SK-N-SH treated with all-trans-retinoic acid at 6 μM for 48 hours (cell line): Measurements from ENCODE around the gene TRIM61.
A peak's percentile ranks its signal among the peaks of the same experiment; 100 is the strongest.
"Not testable (repeated sequence)": the region's sequence is repeated elsewhere in the genome, so short reads cannot be mapped to it uniquely, and the experiment has no call there.

Experiments
- ATAC-seq: fragments of 200-7000 bp; cut with Tn5 transposase; 3 replicates; pipeline ENCODE4 v1.9.1; 2020; ENCODE audit warnings: mild to moderate bottlenecking, moderate library complexity
- ARNTL ChIP-seq: fragments of 450-650 bp; formaldehyde crosslinking; IDR thresholded peaks from 2 replicates; pipeline ENCODE4 v1.5.0; 2020; ENCODE audit warnings: low read depth, mild to moderate bottlenecking, moderate library complexity, borderline replicate concordance
- BACH2 ChIP-seq: fragments of 250-450 bp; sonication (Bioruptor Pico); IDR thresholded peaks from 2 replicates; pipeline ENCODE4 v1.9.0; 2021; ENCODE audit warnings: mild to moderate bottlenecking, borderline replicate concordance
- CREB5 ChIP-seq: fragments of 250-450 bp; sonication (Bioruptor Pico); IDR thresholded peaks from 2 replicates; pipeline ENCODE4 v1.5.1; 2020; ENCODE audit warnings: low read depth, mild to moderate bottlenecking, moderate library complexity
- CSDC2 ChIP-seq: fragments of 250-450 bp; sonication (Bioruptor Pico); IDR thresholded peaks from 2 replicates; pipeline ENCODE4 v1.5.0; 2020; ENCODE audit warnings: mild to moderate bottlenecking, moderate library complexity
- ESRRG ChIP-seq: fragments of 250-450 bp; sonication (Bioruptor Pico); IDR thresholded peaks from 2 replicates; pipeline ENCODE4 v1.6.1; 2021; ENCODE audit warnings: mild to moderate bottlenecking
- ISL1 ChIP-seq: fragments of 250-450 bp; sonication (Bioruptor Pico); IDR thresholded peaks from 2 replicates; pipeline ENCODE4 v2.1.2; 2022; ENCODE audit warnings: mild to moderate bottlenecking, moderate library complexity
- OSR1 ChIP-seq: fragments of 250-450 bp; sonication (Bioruptor Pico); IDR thresholded peaks from 2 replicates; pipeline ENCODE4 v1.8.0; 2022; ENCODE audit warnings: moderate library complexity, mild to moderate bottlenecking, inconsistent platforms
- PATZ1 ChIP-seq: fragments of 250-450 bp; sonication (Bioruptor Pico); IDR thresholded peaks from 2 replicates; pipeline ENCODE4 v1.8.0; 2020; ENCODE audit warnings: mild to moderate bottlenecking, moderate library complexity, borderline replicate concordance
- PPARA ChIP-seq: fragments of 250-450 bp; sonication (Bioruptor Pico); IDR thresholded peaks from 2 replicates; pipeline ENCODE4 v1.5.0; 2020; ENCODE audit warnings: mild to moderate bottlenecking, borderline replicate concordance
- RARB ChIP-seq: fragments of 250-450 bp; sonication (Bioruptor Pico); IDR thresholded peaks from 2 replicates; pipeline ENCODE4 v1.8.0; 2021; ENCODE audit warnings: mild to moderate bottlenecking, moderate library complexity
- SNAI2 ChIP-seq: fragments of 250-450 bp; sonication (Bioruptor Pico); IDR thresholded peaks from 2 replicates; pipeline ENCODE4 v1.5.0; 2020; ENCODE audit warnings: mild to moderate bottlenecking, moderate library complexity
- TCF4 ChIP-seq: fragments of 250-450 bp; sonication (Bioruptor Pico); IDR thresholded peaks from 2 replicates; pipeline ENCODE4 v1.8.0; 2021; ENCODE audit warnings: mild to moderate bottlenecking, moderate library complexity, borderline replicate concordance
- TOX ChIP-seq: fragments of 250-450 bp; sonication (Bioruptor Pico); IDR thresholded peaks from 2 replicates; pipeline ENCODE4 v1.8.0; 2021; ENCODE audit warnings: mild to moderate bottlenecking, moderate library complexity, borderline replicate concordance
- ZC3H10 ChIP-seq: fragments of 250-450 bp; sonication (Bioruptor Pico); IDR thresholded peaks from 2 replicates; pipeline ENCODE4 v1.5.1; 2021; ENCODE audit warnings: mild to moderate bottlenecking, moderate library complexity
- ZFP3 ChIP-seq: fragments of 250-450 bp; sonication (Bioruptor Pico); IDR thresholded peaks from 2 replicates; pipeline ENCODE4 v1.5.0; 2020; ENCODE audit warnings: mild to moderate bottlenecking, moderate library complexity
- ZFP30 ChIP-seq: fragments of 450-650 bp; formaldehyde crosslinking; IDR thresholded peaks from 2 replicates; pipeline ENCODE4 v1.5.0; 2022; ENCODE audit warnings: mild to moderate bottlenecking, moderate library complexity
- ZNF565 ChIP-seq: fragments of 450-650 bp; formaldehyde crosslinking; conservative IDR thresholded peaks from 2 replicates; pipeline ENCODE4 v1.5.0; 2020; ENCODE audit warnings: low read depth, mild to moderate bottlenecking, moderate library complexity
- ZNF70 ChIP-seq: fragments of 450-650 bp; formaldehyde crosslinking; IDR thresholded peaks from 2 replicates; pipeline ENCODE4 v1.5.0; 2020; ENCODE audit warnings: mild to moderate bottlenecking, moderate library complexity
- ZNF8 ChIP-seq: fragments of 450-650 bp; formaldehyde crosslinking; IDR thresholded peaks from 2 replicates; pipeline ENCODE4 v1.5.0; 2020; ENCODE audit warnings: mild to moderate bottlenecking, moderate library complexity
- TF ChIP-seq, protein P1 (sequence below): fragments of 250-450 bp; sonication (Bioruptor Pico); IDR thresholded peaks from 2 replicates; pipeline ENCODE4 v1.8.0; 2021; ENCODE audit warnings: low read depth, mild to moderate bottlenecking, moderate library complexity, borderline replicate concordance
- TF ChIP-seq, protein P2 (sequence below): fragments of 250-450 bp; sonication (Bioruptor Pico); IDR thresholded peaks from 2 replicates; pipeline ENCODE4 v1.5.0; 2020; ENCODE audit warnings: mild to moderate bottlenecking, moderate library complexity
- TF ChIP-seq, protein P3 (sequence below): fragments of 250-450 bp; sonication (Bioruptor Pico); IDR thresholded peaks from 2 replicates; pipeline ENCODE4 v1.5.1; 2021; ENCODE audit warnings: mild to moderate bottlenecking, moderate library complexity

The TRIM61 gene

DNA sequence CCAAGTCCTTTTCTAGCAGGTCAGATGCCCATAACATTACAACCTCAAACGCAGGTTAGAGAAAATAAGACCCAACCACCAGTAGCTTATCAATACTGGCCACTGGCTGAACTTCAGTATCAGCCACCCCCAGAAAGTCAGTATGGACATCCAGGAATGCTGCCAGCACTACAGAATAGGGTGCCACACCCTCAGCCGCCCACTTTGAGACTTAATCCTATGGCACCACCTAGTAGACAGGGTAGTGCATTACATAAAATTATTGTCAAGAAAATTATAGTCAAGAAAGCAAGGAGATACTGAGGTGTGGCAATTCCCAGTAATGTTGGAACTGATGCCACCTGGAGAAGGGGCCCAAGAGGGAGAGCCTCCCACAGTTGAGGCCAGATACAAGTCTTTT is 19.9 kb upstream of the TRIM61 start:
- TF ChIP-seq ESRRG (CRISPR knock-in tag) = no peak
- TF ChIP-seq CREB5 = no peak
- TF ChIP-seq, protein P1, sequence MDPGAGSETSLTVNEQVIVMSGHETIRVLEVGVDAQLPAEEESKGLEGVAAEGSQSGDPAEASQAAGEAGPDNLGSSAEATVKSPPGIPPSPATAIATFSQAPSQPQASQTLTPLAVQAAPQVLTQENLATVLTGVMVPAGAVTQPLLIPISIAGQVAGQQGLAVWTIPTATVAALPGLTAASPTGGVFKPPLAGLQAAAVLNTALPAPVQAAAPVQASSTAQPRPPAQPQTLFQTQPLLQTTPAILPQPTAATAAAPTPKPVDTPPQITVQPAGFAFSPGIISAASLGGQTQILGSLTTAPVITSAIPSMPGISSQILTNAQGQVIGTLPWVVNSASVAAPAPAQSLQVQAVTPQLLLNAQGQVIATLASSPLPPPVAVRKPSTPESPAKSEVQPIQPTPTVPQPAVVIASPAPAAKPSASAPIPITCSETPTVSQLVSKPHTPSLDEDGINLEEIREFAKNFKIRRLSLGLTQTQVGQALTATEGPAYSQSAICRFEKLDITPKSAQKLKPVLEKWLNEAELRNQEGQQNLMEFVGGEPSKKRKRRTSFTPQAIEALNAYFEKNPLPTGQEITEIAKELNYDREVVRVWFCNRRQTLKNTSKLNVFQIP (CRISPR knock-in tag) = no peak
- no peak for TF ChIP-seq ARNTL (CRISPR knock-in tag)
- no peak for TF ChIP-seq OSR1 (CRISPR knock-in tag)
- no peak for TF ChIP-seq SNAI2 (CRISPR knock-in tag)
- TF ChIP-seq CSDC2 (CRISPR knock-in tag) = no peak
- TF ChIP-seq TOX (CRISPR knock-in tag) = no peak
- no peak for TF ChIP-seq PPARA (CRISPR knock-in tag)
- TF ChIP-seq ZNF565 (CRISPR knock-in tag) = no peak
- no peak for TF ChIP-seq ZFP3
- TF ChIP-seq ISL1 (CRISPR knock-in tag) = no peak
- no peak for TF ChIP-seq ZC3H10 (CRISPR knock-in tag)
- no peak for TF ChIP-seq ZNF8 (CRISPR knock-in tag)
- TF ChIP-seq ZFP30 (CRISPR knock-in tag) = no peak
- no peak for TF ChIP-seq TCF4 (CRISPR knock-in tag)
- TF ChIP-seq PATZ1 (CRISPR knock-in tag) = no peak
- no peak for TF ChIP-seq BACH2 (CRISPR knock-in tag)
- ATAC-seq = no peak

DNA sequence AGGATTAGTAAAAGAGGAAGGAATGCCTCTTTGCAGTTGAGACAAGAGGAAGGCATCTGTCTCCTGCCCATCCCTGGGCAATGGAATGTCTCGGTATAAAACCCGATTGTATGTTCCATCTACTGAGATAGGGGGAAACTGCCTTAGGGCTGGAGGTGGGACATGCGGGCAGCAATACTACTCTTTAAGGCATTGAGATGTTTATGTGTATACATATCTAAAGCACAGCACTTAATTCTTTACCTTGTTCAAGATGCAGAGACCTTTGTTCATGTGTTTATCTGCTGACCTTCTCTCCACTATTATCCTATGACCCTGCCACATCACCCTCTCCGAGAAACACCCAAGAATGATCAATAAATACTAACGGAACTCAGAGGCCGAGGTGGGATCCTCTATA is 18.7 kb upstream of the TRIM61 start:
- not testable (repeated sequence) for ATAC-seq

GRCh38 chr4:164990786-164991185 is 13.3 kb upstream of the TRIM61 start:
- not testable (repeated sequence) for ATAC-seq

- TF ChIP-seq, protein P2, sequence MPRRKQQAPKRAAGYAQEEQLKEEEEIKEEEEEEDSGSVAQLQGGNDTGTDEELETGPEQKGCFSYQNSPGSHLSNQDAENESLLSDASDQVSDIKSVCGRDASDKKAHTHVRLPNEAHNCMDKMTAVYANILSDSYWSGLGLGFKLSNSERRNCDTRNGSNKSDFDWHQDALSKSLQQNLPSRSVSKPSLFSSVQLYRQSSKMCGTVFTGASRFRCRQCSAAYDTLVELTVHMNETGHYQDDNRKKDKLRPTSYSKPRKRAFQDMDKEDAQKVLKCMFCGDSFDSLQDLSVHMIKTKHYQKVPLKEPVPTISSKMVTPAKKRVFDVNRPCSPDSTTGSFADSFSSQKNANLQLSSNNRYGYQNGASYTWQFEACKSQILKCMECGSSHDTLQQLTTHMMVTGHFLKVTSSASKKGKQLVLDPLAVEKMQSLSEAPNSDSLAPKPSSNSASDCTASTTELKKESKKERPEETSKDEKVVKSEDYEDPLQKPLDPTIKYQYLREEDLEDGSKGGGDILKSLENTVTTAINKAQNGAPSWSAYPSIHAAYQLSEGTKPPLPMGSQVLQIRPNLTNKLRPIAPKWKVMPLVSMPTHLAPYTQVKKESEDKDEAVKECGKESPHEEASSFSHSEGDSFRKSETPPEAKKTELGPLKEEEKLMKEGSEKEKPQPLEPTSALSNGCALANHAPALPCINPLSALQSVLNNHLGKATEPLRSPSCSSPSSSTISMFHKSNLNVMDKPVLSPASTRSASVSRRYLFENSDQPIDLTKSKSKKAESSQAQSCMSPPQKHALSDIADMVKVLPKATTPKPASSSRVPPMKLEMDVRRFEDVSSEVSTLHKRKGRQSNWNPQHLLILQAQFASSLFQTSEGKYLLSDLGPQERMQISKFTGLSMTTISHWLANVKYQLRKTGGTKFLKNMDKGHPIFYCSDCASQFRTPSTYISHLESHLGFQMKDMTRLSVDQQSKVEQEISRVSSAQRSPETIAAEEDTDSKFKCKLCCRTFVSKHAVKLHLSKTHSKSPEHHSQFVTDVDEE = no peak
- TF ChIP-seq OSR1 (CRISPR knock-in tag) (no peak), TCF4 (CRISPR knock-in tag) (no peak), PATZ1 (CRISPR knock-in tag) (no peak), CSDC2 (CRISPR knock-in tag) (no peak), ISL1 (CRISPR knock-in tag) (no peak), RARB (no peak), PPARA (CRISPR knock-in tag) (no peak), ZNF70 (no peak), ZNF565 (CRISPR knock-in tag) (no peak), SNAI2 (CRISPR knock-in tag) (no peak), BACH2 (CRISPR knock-in tag) (no peak), TOX (CRISPR knock-in tag) (no peak), ESRRG (CRISPR knock-in tag) (no peak), ZNF8 (CRISPR knock-in tag) (no peak), ZFP30 (CRISPR knock-in tag) (no peak), ARNTL (CRISPR knock-in tag) (no peak), ZC3H10 (CRISPR knock-in tag) (no peak)
- TF ChIP-seq, protein P3, sequence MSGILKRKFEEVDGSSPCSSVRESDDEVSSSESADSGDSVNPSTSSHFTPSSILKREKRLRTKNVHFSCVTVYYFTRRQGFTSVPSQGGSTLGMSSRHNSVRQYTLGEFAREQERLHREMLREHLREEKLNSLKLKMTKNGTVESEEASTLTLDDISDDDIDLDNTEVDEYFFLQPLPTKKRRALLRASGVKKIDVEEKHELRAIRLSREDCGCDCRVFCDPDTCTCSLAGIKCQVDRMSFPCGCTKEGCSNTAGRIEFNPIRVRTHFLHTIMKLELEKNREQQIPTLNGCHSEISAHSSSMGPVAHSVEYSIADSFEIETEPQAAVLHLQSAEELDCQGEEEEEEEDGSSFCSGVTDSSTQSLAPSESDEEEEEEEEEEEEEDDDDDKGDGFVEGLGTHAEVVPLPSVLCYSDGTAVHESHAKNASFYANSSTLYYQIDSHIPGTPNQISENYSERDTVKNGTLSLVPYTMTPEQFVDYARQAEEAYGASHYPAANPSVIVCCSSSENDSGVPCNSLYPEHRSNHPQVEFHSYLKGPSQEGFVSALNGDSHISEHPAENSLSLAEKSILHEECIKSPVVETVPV = no peak
- TF ChIP-seq, protein P1 (CRISPR knock-in tag) = no peak
- TF ChIP-seq, all 23 proteins: peak for 0
- ATAC-seq = no peak
These were observed 12.0 kb upstream of the TRIM61 start for GRCh38 chr4:164989471-164989870.

DNA sequence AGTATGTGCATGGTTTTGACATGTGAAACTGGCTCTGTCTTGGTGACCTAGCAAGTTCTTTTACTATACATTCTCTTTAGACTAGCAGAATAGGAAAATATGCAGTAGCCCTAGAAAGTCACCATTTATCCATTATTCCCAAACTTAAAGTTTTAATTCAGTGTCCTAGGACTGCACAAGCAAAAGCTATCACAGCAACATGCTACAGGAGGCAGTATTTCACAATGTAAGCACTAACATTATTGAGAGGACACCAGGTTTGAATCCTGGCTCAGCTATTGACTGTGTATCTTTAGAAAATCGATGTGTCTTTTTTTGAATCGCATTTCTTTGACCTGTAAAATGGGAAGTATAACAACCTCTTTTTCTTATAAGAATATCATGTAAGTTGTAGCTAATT is 5.5 kb downstream of the TRIM61 start:
- 0 out of 3 replicates have a peak, but pooled peaks have one; percentile 30 for ATAC-seq
